Measurements from ENCODE around the gene TPH2. TPM values are rescaled to one million over a fixed set of nuclear protein-coding genes. Genes with fewer than 3 reads are reported as not detected.

The TPH2 gene
- total and polyA plus RNA-seq, 2 donors from 2014 or later, result not detected

DNA sequence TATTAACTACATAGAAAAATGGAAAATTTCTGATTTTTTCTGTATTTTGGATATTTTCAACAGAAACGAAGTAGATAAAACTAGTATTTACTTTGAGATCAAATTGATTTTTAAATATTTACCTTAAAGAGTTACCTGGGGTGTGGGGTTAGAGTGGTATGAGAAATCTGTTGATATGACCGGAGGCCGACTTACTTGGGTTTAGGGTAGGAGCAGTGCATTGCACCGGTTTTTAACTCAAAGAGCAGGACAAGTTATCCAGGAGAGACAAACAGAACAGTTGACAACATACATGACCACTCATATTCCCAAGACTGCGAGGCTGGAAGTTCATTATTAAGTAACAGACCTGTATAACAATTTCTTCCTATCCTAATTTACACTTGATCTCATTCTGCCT, 31.4 kb downstream of the TPH2 start:
- Histone ChIP-seq H3K27ac (ENCODE audit: low read depth in 2 of 2, low read length in 2 of 2) (no peak overlapping the region), H3K9ac (ENCODE audit: low read length in 3 of 3) (no peak overlapping the region), H3K9me3 (ENCODE audit: control insufficient read depth in 2 of 3, insufficient read depth in 1 of 3, low read length in 3 of 3) (no peaks in the 10 kb centered on the region), H3K4me1 (ENCODE audit: control insufficient read depth in 2 of 3, insufficient read depth in 2 of 3, low read depth in 1 of 3, low read length in 3 of 3) (no peaks in the 10 kb centered on the region), H3K4me3 (ENCODE audit: low read length in 3 of 3) (no peak overlapping the region), H3K36me3 (ENCODE audit: control insufficient read depth in 2 of 3, insufficient read depth in 3 of 3, low read length in 3 of 3) (no peaks in the 10 kb centered on the region), H3K27me3 (ENCODE audit: control insufficient read depth, insufficient read depth, low read length) (no peaks in the 10 kb centered on the region)
- intact Hi-C loops (cut with DNase I), result no loop called here
- DNase-seq, result no peak
- TF ChIP-seq, protein P1, sequence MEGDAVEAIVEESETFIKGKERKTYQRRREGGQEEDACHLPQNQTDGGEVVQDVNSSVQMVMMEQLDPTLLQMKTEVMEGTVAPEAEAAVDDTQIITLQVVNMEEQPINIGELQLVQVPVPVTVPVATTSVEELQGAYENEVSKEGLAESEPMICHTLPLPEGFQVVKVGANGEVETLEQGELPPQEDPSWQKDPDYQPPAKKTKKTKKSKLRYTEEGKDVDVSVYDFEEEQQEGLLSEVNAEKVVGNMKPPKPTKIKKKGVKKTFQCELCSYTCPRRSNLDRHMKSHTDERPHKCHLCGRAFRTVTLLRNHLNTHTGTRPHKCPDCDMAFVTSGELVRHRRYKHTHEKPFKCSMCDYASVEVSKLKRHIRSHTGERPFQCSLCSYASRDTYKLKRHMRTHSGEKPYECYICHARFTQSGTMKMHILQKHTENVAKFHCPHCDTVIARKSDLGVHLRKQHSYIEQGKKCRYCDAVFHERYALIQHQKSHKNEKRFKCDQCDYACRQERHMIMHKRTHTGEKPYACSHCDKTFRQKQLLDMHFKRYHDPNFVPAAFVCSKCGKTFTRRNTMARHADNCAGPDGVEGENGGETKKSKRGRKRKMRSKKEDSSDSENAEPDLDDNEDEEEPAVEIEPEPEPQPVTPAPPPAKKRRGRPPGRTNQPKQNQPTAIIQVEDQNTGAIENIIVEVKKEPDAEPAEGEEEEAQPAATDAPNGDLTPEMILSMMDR (IDR thresholded peaks at IDR 0.05; ENCODE audit: borderline replicate concordance, extremely low read depth, insufficient read depth), result no peak
- no peak for FAIRE-seq

DNA sequence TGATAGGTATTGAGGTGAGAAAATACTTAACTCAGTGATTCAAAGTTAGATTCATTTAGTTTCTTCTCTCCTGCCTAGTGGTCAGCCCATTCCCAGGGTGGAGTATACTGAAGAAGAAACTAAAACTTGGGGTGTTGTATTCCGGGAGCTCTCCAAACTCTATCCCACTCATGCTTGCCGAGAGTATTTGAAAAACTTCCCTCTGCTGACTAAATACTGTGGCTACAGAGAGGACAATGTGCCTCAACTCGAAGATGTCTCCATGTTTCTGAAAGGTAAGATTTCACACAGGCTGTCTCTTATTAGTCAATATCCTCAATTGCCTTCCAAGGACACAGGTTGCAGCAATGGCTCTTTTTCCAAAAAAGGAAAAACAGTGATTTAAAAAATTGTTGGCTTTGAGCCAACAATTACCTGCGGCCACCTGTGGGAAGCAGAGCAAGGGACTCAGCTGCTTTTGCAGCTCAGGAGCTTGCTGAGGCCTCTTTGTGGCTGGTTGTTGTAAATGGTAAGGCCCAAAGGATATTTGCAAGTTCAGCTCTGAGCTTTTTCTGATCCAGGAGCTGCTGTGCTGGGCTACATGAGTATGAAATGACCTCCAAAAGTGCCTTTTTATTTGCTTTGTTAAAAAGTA, 33.9 kb downstream of the TPH2 start:
- DNase-seq, result peak in 1 of 5 donors; percentile 2
- no peaks in the 10 kb centered on the region for H3K4me1 ChIP-seq (ENCODE audit: control insufficient read depth in 2 of 3, insufficient read depth in 2 of 3, low read depth in 1 of 3, low read length in 3 of 3)
- H3K27me3 ChIP-seq (ENCODE audit: control insufficient read depth, insufficient read depth, low read length), result no peaks in the 10 kb centered on the region
- intact Hi-C loops (cut with DNase I), result no loop called here
- H3K9me3 ChIP-seq (ENCODE audit: control insufficient read depth in 2 of 3, insufficient read depth in 1 of 3, low read length in 3 of 3), result no peaks in the 10 kb centered on the region
- no peaks in the 10 kb centered on the region for H3K36me3 ChIP-seq (ENCODE audit: control insufficient read depth in 2 of 3, insufficient read depth in 3 of 3, low read length in 3 of 3)
- no peak overlapping the region for H3K9ac ChIP-seq (ENCODE audit: low read length in 3 of 3)
- H3K4me3 ChIP-seq (ENCODE audit: low read length in 3 of 3), result no peak overlapping the region
- FAIRE-seq, result no peak
- TF ChIP-seq, protein P1 (IDR thresholded peaks at IDR 0.05; ENCODE audit: borderline replicate concordance, extremely low read depth, insufficient read depth), result no peak
- H3K27ac ChIP-seq (ENCODE audit: low read depth in 2 of 2, low read length in 2 of 2), result no peak overlapping the region

DNA sequence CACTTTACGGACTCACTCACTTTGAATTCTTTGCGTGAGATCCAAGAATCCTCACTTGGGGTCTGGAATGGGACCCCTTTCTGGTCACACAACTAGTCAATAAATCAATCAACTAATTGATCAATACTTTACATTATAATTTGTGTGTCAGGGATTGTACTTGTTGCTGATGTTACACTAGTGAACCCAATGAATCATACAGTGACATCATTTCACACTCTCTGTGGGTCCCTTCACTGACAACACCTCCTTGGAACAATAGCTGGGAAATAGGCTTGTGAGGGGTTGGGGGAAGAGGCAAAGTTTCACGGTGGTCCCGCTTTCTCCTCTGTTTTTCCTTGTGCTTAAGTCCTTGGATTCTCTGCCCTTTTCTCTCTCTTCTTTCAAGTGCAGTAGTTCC, 35.0 kb downstream of the TPH2 start:
- H3K27me3 ChIP-seq (ENCODE audit: control insufficient read depth, insufficient read depth, low read length), result no peaks in the 10 kb centered on the region
- no peak overlapping the region for H3K4me3 ChIP-seq (ENCODE audit: low read length in 3 of 3)
- TF ChIP-seq, protein P1 (IDR thresholded peaks at IDR 0.05; ENCODE audit: borderline replicate concordance, extremely low read depth, insufficient read depth), result no peak
- FAIRE-seq, result no peak
- H3K9me3 ChIP-seq (ENCODE audit: control insufficient read depth in 2 of 3, insufficient read depth in 1 of 3, low read length in 3 of 3), result no peaks in the 10 kb centered on the region
- no peak for DNase-seq
- intact Hi-C loops (cut with DNase I), result no loop called here
- H3K4me1 ChIP-seq (ENCODE audit: control insufficient read depth in 2 of 3, insufficient read depth in 2 of 3, low read depth in 1 of 3, low read length in 3 of 3), result no peaks in the 10 kb centered on the region
- no peak overlapping the region for H3K9ac ChIP-seq (ENCODE audit: low read length in 3 of 3)
- H3K27ac ChIP-seq (ENCODE audit: low read depth in 2 of 2, low read length in 2 of 2), result no peak overlapping the region
- H3K36me3 ChIP-seq (ENCODE audit: control insufficient read depth in 2 of 3, insufficient read depth in 3 of 3, low read length in 3 of 3), result no peaks in the 10 kb centered on the region

DNA sequence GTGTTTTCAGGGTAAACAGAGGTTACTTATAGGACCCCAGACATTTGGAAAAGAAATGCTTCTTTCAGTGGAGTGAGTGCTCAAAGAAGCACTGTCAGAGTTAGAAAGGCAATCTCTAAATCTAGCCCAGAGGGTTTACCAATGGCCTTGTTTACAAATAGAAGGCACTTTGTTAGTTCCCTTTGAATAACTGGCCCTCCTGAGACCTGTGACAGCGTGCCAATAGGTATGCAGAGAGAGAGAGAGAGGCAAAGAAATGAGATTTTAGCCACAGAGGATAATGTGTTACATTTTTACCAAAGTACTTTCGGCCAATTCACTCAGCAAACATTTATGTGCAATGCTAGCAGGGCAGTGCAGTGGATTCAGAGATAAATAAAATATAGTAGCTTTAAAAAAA, 41.9 kb downstream of the TPH2 start:
- H3K36me3 ChIP-seq (ENCODE audit: control insufficient read depth in 2 of 3, insufficient read depth in 3 of 3, low read length in 3 of 3), result no peaks in the 10 kb centered on the region
- intact Hi-C loops (cut with DNase I), result no loop called here
- no peak for FAIRE-seq

More for the DNA sequence above, 41.9 kb downstream of the TPH2 start:
- no peaks in the 10 kb centered on the region for H3K9me3 ChIP-seq (ENCODE audit: control insufficient read depth in 2 of 3, insufficient read depth in 1 of 3, low read length in 3 of 3)
- no peak overlapping the region for H3K27ac ChIP-seq (ENCODE audit: low read depth in 2 of 2, low read length in 2 of 2)
- H3K27me3 ChIP-seq (ENCODE audit: control insufficient read depth, insufficient read depth, low read length), result no peaks in the 10 kb centered on the region
- no peaks in the 10 kb centered on the region for H3K4me1 ChIP-seq (ENCODE audit: control insufficient read depth in 2 of 3, insufficient read depth in 2 of 3, low read depth in 1 of 3, low read length in 3 of 3)
- DNase-seq, result no peak
- no peak overlapping the region for H3K4me3 ChIP-seq (ENCODE audit: low read length in 3 of 3)
- H3K9ac ChIP-seq (ENCODE audit: low read length in 3 of 3), result no peak overlapping the region
- TF ChIP-seq, protein P1 (IDR thresholded peaks at IDR 0.05; ENCODE audit: borderline replicate concordance, extremely low read depth, insufficient read depth), result no peak

Measured in kidney (tissue), 14 donors.